ENCODE measurements around the gene IFNE. TPM values are rescaled to one million over a fixed set of nuclear protein-coding genes. Genes with fewer than 3 reads are reported as not detected.

Gene IFNE
- total RNA-seq, 1 donor from 2014 or later, result not detected

DNA sequence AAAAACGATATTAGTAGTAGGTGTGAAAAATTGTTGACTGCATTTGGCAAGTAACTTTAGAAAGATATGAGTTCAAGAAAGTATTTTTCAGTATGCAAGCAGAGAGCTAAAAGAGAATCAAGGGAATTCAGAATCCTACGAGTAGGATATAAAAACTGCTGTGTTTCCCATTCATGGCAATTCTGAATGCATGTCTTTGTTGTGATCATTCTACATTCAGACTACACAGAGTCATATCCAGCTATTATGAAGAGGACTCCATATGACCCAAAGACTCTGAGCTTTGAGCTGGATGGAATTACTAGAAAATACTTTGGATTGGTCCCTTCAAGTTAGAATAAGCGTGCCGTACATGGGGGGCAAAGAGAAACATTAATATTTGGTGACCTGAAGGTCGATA, 12.0 kb downstream of the IFNE start:
- H3K4me1 ChIP-seq, result no peaks in the 10 kb centered on the region
- no peak overlapping the region for H3K4me3 ChIP-seq
- no peaks in the 10 kb centered on the region for H3K9me3 ChIP-seq (replicated peaks)
- H3K36me3 ChIP-seq, result no peaks in the 10 kb centered on the region
- TF ChIP-seq, protein P1, sequence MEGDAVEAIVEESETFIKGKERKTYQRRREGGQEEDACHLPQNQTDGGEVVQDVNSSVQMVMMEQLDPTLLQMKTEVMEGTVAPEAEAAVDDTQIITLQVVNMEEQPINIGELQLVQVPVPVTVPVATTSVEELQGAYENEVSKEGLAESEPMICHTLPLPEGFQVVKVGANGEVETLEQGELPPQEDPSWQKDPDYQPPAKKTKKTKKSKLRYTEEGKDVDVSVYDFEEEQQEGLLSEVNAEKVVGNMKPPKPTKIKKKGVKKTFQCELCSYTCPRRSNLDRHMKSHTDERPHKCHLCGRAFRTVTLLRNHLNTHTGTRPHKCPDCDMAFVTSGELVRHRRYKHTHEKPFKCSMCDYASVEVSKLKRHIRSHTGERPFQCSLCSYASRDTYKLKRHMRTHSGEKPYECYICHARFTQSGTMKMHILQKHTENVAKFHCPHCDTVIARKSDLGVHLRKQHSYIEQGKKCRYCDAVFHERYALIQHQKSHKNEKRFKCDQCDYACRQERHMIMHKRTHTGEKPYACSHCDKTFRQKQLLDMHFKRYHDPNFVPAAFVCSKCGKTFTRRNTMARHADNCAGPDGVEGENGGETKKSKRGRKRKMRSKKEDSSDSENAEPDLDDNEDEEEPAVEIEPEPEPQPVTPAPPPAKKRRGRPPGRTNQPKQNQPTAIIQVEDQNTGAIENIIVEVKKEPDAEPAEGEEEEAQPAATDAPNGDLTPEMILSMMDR (IDR thresholded peaks at IDR 0.05; ENCODE audit: borderline replicate concordance), result no peak
- H3K27ac ChIP-seq (replicated peaks), result no peak overlapping the region
- intact Hi-C loops (cut with micrococcal nuclease), result no loop called here
- peaks cover 21% of the 10 kb centered on the region for H3K27me3 ChIP-seq (ENCODE audit: low read depth)
- no peak for DNase-seq

DNA sequence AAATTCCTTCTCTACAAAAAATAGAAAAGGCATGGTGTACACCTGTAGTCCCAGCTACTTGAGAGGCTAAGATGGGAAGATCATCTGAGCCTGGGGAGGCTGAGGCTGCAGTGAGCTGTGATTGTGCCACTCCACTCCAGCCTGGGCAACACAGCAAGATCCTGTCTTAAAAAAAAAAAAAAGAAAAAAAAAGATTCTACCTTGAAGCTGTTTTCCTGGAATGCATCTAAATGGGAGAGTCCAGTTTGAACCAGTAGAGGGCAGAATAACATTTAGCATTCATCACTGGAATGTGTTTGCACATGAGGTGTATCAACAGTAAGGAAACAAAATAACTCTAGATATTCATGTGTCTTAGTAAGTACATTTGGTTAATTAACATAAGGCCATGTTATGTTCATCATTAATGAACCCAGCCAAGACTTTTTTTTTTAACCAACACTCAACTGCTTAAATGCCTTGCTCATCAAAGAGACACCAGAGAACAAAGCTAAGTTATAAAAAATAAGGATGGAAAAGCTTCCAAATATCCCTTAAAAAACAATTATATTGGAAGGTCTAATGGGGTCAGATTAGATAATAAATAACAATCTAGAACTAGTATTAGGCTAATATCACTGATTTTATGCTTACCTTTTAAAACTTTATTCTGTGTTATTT, 16.1 kb downstream of the IFNE start:
- Histone ChIP-seq H3K4me3 (no peak overlapping the region), H3K9me3 (replicated peaks) (peaks cover 24% of the 10 kb centered on the region), H3K4me1 (no peaks in the 10 kb centered on the region), H3K36me3 (no peaks in the 10 kb centered on the region), H3K27me3 (ENCODE audit: low read depth) (peaks cover 12% of the 10 kb centered on the region), H3K27ac (replicated peaks) (no peak overlapping the region)
- DNase-seq, result no peak
- TF ChIP-seq, protein P1 (IDR thresholded peaks at IDR 0.05; ENCODE audit: borderline replicate concordance), result peak; percentile 52
- intact Hi-C loops (cut with micrococcal nuclease), result no loop called here

DNA sequence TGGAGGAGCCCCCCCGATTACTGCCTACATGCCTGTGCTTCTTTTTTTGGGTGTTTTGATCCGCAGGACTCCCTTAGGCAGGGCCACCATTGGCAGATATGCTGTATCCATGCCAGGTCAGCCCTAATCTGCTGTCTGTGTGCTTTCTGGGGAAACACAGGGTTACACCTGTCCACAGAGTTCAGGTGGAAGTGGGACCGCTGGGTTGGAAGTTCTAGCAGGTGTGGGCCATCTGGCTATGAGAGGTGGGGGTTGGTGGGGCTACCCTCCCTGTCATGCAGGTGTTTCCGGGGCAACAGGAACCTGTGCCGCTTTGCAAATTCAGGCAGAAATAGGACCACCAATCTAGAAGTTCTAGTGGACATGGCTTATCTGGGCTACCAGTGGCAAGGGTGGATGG, 17.0 kb downstream of the IFNE start:
- DNase-seq, result no peak
- Histone ChIP-seq H3K4me3 (no peak overlapping the region), H3K4me1 (no peaks in the 10 kb centered on the region), H3K27ac (replicated peaks) (no peak overlapping the region), H3K9me3 (replicated peaks) (peaks cover 24% of the 10 kb centered on the region), H3K27me3 (ENCODE audit: low read depth) (peaks cover 12% of the 10 kb centered on the region), H3K36me3 (no peaks in the 10 kb centered on the region)
- TF ChIP-seq, protein P1 (IDR thresholded peaks at IDR 0.05; ENCODE audit: borderline replicate concordance), result no peak
- intact Hi-C loops (cut with micrococcal nuclease), result no loop called here

DNA sequence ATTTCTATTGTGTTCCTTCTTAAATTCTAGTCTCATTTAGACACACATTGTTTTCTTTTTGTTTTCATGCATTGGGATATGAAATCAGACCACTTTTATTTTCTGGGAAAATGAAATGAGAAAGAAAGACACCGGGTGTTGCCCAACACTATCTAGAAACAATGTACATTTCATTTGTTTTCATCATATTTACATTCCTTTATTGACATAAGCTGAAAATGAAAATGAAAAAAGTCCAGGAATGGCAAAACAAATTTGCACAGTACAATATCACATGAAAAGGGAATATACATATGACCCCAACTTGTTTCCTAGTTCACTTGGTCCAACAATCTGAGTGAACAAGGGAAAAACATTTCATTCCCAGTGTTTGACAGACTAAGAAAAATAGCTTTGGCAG, 20.7 kb downstream of the IFNE start:
- Histone ChIP-seq H3K4me1 (no peaks in the 10 kb centered on the region), H3K27me3 (ENCODE audit: low read depth) (peaks cover 3% of the 10 kb centered on the region), H3K36me3 (no peaks in the 10 kb centered on the region), H3K4me3 (no peak overlapping the region), H3K27ac (replicated peaks) (no peak overlapping the region), H3K9me3 (replicated peaks) (peaks cover 24% of the 10 kb centered on the region)
- DNase-seq, result no peak
- TF ChIP-seq, protein P1 (IDR thresholded peaks at IDR 0.05; ENCODE audit: borderline replicate concordance), result no peak
- intact Hi-C loops (cut with micrococcal nuclease), result no loop called here

DNA sequence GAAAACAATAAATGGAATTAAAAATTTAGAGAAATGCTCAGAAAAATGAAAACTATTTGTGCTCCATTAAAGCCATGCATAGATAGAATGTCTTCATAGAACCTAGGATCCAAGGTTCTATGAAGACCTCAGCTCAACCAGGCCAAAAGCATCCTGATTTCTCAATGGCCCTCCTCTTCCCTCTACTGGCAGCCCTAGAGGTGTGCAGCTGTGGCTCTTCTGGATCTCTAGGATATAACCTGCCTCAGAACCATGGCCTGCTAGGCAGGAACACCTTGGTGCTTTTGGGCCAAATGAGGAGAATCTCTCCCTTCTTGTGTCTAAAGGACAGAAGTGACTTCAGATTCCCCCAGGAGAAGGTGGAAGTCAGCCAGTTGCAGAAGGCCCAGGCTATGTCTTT, 26.8 kb downstream of the IFNE start:
- intact Hi-C loops (cut with micrococcal nuclease), result no loop called here
- Histone ChIP-seq H3K4me1 (no peaks in the 10 kb centered on the region), H3K36me3 (no peaks in the 10 kb centered on the region), H3K9me3 (replicated peaks) (no peaks in the 10 kb centered on the region), H3K27ac (replicated peaks) (no peak overlapping the region), H3K27me3 (ENCODE audit: low read depth) (peaks cover 7% of the 10 kb centered on the region), H3K4me3 (no peak overlapping the region)
- DNase-seq, result no peak
- TF ChIP-seq, protein P1 (IDR thresholded peaks at IDR 0.05; ENCODE audit: borderline replicate concordance), result peak; percentile 57
